Activated T-cell treated with anti-CD3 and anti-CD28 coated beads, Interleukin-2, amount 50 U/mL, for 1 hour (primary cell): Measurements from ENCODE around the gene JMJD8.
A peak's percentile ranks its signal among the peaks of the same experiment; 100 is the strongest.

Experiments used
- DNase-seq: peaks from one replicate; pipeline ENCODE4 v3.0.0-alpha.2; 2020

The JMJD8 gene

GRCh38 chr16:674968-675883 lies 8.9 kb downstream of the JMJD8 start, which contains the start of gene RHBDL1:
RHBDL1 (plus strand) TSS chr16:675671; CDS start chr16:675791, 120 bp downstream.
- DNase-seq = no peak

- DNase-seq = no peak
Measured at GRCh38 chr16:674214-674881, 9.8 kb downstream of the JMJD8 start.

DNA sequence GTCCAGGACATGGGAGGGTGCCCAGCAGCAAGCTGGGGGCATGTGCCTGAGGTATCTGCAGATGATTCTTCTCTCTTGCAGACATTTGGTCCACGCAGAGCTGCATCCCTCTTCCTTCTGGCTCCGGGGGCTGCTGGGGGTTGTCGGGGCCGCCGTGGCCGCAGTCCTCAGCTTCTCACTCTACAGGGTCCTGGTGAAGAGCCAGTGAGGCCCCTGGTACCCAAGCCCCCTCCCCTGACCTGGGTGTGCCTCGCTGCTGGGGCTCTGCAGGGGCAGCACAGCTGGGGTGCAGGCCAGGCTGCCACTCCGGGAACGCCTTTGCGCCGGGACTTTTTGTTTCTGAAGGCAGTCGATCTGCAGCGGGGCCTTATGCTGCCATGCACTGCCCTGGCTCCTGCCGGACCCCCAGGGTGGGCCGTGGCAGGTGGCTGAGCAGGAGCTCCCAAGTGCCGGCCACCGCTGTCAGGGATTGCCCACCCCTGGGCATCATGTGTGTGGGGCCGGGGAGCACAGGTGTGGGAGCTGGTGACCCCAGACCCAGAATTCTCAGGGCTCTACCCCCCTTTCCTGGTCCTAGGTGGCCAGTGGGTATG lies 10.6 kb downstream of the JMJD8 start:
- DNase-seq = no peak

DNA sequence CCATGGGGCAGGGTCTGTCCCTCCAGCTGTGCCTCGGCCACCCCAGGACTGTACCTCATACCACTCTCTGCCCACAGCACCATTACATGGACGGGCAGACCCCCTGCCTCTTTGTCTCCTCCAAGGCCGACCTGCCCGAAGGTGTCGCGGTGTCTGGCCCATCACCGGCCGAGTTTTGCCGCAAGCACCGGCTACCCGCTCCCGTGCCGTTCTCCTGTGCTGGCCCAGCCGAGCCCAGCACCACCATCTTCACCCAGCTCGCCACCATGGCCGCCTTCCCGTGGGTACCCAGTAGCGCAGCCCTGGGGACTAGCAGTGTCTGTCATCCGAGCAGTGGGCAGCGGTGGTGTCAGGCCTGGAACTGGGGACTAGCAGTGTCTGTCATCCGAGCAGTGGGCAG lies 11.3 kb downstream of the JMJD8 start:
- DNase-seq = no peak

- DNase-seq = no peak
Measured at GRCh38 chr16:672371-672770, 11.8 kb downstream of the JMJD8 start.

DNA sequence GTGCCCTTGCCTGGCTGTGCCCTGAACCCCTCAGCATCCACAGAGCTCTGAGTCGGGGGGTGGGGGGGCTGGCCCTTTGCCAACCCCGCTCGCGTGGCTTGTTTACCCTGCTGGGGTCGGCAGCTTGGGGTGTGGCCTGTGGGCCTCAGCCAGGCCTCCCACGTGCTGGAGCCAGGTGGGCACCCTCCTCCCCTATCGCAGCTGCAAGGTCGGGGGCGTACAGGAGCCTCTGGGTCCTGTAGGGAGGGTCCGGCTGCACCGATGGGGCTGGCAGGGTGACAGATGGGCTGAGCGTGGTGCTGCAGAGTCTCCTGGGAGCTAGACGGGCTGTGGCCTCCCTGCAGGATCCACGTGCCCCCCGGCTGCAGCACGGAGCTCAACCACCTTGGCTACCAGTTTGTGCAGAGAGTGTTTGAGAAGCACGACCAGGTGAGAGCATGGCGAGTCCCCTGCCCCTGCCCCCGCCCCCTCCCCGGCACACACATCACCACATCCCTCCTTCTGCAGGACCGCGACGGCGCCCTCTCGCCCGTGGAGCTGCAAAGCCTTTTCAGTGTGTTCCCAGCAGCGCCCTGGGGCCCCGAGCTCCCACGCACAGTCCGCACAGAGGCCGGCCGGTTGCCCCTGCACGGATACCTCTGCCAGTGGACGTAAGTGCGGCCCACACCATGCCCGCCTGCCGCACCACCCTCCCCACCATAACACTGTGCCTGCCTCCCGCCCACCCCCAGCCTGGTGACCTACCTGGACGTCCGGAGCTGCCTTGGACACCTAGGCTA lies 12.6 kb downstream of the JMJD8 start:
- DNase-seq = no peak

GRCh38 chr16:670485-671352 lies 13.4 kb downstream of the JMJD8 start:
- no peak for DNase-seq

DNA sequence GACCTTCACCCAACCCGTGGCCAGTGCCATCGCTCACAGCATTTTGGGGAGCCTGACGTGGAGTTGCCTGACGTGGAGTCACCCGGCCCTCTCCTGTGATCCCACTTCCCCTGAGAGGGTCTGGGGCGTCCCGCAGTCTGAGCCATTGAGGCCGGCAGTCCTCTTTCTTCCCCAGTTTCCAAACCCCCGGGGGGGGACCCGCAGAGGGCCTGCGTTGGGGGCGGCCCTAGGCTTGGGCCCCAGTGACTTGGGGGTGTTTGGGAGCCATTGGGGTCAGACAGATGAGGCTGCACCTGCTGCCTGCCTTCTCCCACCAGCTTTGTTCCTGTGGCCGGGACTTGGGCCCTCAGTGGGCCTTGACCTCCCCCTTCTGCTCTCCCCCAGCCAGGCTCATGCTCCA lies 14.5 kb downstream of the JMJD8 start:
- no peak for DNase-seq

DNA sequence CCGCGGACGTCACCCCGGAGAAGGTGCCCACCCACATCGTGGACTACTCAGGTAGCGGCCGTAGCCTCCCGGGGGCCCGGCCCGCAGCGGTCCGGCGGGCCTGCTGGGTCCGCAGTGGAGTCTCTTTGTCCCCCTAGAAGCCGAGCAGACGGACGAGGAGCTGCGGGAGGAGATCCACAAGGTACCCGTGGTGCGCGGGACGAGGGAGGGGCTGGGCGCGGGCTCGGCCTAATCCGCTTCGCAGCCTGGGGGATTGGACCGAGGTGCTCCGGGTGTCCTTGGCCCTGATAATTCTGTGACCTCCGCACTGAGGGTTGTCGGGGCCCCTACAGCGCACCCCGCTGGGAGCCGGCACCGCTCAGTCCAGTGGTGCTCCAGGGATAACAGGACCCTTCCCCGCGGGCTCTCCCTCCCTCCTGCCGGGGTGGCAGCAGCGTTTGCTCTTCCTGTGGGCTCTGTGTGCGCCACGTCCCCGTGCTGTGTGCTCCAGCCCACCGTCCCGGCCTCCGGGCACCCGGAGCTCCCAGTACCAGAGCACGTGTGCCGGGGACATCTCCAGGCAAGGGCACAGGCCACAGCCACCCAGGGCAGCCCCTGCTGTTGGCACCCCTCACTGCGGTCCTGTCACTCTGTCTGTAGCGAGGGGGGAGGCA lies 15.5 kb downstream of the JMJD8 start:
- no peak for DNase-seq

DNA sequence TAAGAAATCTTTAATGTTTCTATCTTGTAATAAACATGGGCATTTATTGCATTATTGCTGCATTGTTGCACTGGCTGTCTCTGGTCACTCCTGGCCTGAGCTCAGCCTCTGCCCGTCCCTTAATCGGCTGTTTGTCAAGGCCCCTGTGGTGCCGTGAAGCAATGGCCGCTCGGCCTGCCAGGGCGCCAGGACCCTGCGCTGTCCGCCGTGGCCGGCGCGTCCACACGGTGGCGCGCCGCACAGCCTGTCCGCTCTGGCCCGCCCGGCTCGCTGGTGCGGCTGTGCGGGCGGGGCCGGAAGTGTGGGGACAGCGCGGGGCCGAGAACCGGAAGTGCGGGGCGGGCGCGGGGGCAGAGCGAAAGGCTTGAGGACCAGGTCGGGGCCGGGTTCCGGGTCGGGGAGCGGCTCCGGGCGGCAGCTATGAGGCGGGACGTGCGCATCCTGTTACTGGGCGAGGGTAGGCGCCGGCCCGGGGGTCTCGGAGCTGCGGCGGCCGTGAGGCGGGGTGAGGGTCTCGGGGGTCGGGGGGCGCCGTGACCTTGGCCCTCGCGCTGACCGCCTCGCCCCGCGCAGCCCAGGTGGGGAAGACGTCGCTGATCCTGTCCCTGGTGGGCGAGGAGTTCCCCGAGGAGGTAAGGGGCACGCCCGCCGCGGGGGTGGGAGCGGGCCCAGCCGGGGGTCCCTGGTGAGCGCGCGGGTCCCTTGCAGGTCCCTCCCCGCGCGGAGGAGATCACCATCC lies 16.2 kb downstream of the JMJD8 start, which contains the start of gene RHOT2:
RHOT2 (plus strand) TSS at position 353 of the 739 bp plus-strand sequence; CDS start at position 421, 68 bp downstream.
- DNase-seq = peak; percentile 91

DNA sequence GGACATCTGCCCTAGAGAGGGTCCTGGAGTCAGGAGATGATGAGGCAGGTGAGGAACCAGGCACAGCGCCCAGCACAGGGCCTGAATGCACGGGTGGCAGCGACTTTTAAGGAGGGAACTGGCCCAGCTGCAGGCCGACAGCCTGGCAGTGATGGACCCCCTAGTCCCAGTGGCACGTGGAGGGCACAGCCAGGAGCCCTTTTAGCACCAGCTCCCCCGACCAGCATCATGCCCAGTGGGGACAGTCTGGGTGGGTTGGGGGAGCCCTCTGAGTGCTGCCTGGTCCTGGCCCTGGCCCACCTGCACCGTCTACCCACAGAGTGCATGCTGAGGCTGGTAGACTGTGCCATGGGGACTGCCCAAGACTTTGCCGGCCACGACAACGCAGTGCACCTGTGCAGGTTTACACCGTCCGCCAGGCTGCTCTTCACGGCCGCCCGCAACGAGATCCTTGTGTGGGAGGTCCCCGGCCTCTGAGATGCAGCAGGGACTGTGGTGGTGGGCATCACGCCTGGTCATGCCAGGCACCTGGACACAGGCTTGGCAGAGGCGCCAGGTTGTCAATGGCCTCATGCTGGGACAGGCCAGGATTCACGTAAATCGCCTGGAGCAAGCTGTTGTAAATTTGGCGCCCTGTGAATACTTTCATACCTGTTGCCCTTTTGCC lies 16.9 kb downstream of the JMJD8 start:
- no peak for DNase-seq

DNA sequence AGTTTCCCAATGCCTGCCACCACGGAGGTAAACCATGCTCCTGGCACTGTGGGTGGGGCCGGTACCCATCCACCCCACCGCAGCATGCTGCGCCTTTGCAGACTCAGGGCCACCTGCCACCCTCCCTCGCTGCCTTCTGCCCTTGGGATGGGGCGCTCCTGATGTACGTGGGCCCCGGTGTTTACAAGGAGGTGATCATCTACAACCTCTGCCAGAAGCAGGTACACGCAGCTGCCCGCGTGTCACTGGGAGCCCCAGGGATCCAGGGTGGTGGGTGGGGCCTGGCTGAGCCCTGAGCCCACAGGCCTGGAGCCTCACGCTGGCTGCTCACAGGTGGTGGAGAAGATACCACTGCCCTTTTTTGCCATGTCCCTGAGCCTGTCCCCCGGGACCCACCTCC lies 17.6 kb downstream of the JMJD8 start:
- no peak for DNase-seq

DNA sequence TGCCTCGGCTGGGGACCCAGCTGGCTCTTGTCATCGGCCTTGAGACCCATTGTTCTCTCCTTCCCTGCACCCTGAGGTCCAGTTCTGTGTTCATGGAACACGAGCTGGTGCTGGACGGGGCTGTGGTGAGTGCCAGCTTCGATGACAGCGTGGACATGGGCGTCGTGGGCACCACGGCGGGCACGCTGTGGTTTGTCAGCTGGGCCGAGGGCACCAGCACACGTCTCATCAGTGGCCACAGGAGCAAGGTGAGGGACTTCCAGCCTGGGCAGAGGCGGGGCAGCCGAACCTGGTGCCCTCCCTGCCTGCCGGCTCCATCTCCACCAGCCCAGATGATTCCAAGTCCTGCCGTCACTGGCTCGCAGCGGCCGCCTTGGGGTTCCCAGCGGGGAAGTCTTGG lies 21.5 kb downstream of the JMJD8 start:
- no peak for DNase-seq

DNA sequence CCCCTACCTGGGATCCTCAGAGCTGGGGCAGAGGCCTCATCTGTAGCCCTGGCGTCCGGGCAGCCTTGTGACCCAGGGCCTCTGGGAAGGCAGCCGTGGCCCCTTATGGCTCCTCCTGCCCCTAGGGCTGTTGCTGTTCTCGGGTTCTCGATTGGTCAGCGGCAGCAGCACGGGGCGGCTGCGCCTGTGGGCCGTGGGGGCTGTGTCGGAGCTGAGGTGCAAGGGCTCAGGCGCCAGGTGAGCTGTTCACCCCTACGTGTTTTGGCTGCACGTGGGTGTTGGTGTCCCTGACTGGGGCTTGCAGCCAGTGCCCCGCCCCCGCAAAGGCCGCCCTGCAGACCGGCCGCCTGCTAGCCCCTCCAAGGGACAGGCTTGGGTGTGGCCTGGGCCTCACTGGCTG lies 22.0 kb downstream of the JMJD8 start:
- no peak for DNase-seq

DNA sequence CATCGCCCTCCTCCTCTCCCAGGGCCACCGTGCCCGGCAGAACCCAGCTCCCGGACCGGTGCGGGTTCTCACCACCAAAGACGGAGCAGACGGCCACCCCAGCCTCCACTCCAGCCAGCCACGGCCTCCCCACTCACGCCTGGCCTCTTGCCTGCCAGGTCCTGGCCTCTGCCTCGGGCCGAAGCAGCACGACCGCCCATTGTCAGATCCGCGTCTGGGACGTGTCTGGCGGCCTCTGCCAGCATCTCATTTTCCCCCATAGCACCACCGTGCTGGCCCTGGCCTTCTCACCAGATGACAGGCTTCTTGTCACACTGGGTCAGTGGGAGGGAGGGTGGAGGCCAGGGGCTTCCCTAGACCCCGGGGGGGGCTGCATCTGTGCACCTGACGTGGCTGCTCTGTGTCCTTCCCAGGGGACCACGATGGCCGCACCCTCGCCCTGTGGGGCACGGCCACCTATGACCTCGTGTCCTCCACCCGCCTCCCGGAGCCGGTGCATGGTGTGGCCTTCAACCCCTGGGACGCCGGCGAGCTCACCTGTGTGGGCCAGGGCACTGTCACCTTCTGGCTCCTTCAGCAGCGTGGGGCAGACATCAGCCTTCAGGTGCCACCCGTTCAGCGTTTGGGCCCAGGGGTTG lies 22.8 kb downstream of the JMJD8 start:
- DNase-seq = no peak

DNA sequence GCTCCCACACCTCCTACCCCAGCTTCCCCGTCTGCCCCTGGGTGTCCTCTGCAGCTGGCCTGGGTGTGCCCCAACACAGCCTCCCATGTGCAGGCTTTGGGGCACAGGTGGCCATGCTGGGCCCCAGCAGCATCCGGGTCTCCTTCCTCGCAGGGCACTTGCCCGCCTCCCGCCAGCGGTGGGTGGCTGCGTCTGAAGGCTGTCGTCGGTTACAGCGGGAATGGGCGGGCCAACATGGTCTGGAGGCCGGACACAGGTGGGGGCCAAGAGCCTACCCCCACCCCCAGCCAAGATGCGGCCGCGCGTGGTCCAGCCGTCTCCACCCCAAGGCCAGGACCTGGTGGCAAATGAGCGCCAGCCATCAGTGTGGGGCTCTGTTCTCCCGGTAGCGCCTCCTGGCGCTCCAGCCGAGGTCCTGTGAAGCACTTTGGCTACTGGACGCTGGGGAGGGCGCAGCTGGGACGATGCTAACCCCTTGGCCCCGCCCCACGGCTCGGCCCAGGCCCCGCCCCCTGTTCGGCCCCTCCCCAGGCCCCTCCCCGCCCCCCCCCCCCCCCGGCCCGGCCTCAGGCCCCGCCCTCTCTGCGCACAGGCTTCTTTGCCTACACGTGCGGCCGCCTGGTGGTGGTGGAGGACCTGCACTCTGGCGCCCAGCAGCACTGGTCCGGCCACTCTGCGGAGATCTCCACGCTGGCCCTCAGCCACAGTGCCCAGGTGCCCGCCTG lies 23.5 kb downstream of the JMJD8 start:
- DNase-seq = peak; percentile 69

GRCh38 chr16:660132-660458 lies 24.0 kb downstream of the JMJD8 start:
- DNase-seq = no peak

DNA sequence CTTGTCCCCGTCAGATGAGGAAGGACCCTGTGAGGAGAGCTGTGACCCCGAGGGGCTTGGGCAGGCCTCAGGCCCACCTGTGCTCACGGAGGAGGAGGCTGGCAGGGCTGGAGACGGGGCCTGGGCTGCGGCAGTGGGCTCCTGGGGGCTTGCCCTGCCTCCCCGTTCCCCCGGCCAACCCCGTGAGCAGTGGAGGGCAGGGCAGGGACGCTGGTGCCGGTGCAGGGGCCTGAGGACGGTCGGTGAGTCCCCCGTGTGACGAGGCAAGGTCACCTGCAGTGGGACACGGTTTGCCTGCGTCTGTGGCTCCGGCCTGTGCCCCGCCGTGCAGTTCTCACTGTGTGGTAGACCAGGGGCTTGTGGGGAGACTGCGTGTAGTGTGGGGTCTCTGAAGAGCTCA lies 24.5 kb downstream of the JMJD8 start:
- no peak for DNase-seq
